Activated CD8-positive, alpha-beta memory T cell treated with anti-CD3 and anti-CD28 coated beads for 24 hours (primary cell): ENCODE measurements around the gene SORCS2.

ENCODE experiments used
- DNase-seq: peaks from one replicate; pipeline ENCODE4 v3.0.0-alpha.2; 2020

The SORCS2 gene

GRCh38 chr4:7224878-7225533, 32.7 kb downstream of the SORCS2 start:
- no peak for DNase-seq

- DNase-seq = no peak
These were observed 34.1 kb downstream of the SORCS2 start for GRCh38 chr4:7226439-7226838.

- no peak for DNase-seq
These were observed 34.7 kb downstream of the SORCS2 start for GRCh38 chr4:7227008-7227407.

- no peak for DNase-seq
These were observed 36.4 kb downstream of the SORCS2 start for GRCh38 chr4:7228734-7229133.

GRCh38 chr4:7232061-7232650, 39.8 kb downstream of the SORCS2 start:
- no peak for DNase-seq

GRCh38 chr4:7233006-7233580, 40.8 kb downstream of the SORCS2 start:
- no peak for DNase-seq

GRCh38 chr4:7233601-7234000, 41.3 kb downstream of the SORCS2 start:
- DNase-seq = no peak

GRCh38 chr4:7234355-7235029, 42.2 kb downstream of the SORCS2 start:
- no peak for DNase-seq

GRCh38 chr4:7235030-7235380, 42.7 kb downstream of the SORCS2 start:
- no peak for DNase-seq

GRCh38 chr4:7236847-7237246, 44.5 kb downstream of the SORCS2 start:
- no peak for DNase-seq

- DNase-seq = no peak
These were observed 45.5 kb downstream of the SORCS2 start for GRCh38 chr4:7237873-7238272.

GRCh38 chr4:7238300-7238960, 46.1 kb downstream of the SORCS2 start:
- DNase-seq = no peak

- DNase-seq = no peak
These were observed 46.9 kb downstream of the SORCS2 start for GRCh38 chr4:7239101-7239820.

- DNase-seq = no peak
These were observed 47.5 kb downstream of the SORCS2 start for GRCh38 chr4:7239844-7240243.

- no peak for DNase-seq
These were observed 48.0 kb downstream of the SORCS2 start for GRCh38 chr4:7240306-7240705.

GRCh38 chr4:7241597-7242125, 49.3 kb downstream of the SORCS2 start:
- no peak for DNase-seq

GRCh38 chr4:7242766-7243165, 50.4 kb downstream of the SORCS2 start:
- DNase-seq = no peak

GRCh38 chr4:7243609-7244330, 51.4 kb downstream of the SORCS2 start:
- no peak for DNase-seq

- no peak for DNase-seq
These were observed 52.0 kb downstream of the SORCS2 start for GRCh38 chr4:7244331-7244665.

GRCh38 chr4:7244751-7245320, 52.5 kb downstream of the SORCS2 start:
- no peak for DNase-seq

GRCh38 chr4:7247521-7247920, 55.2 kb downstream of the SORCS2 start:
- DNase-seq = no peak

GRCh38 chr4:7247946-7248345, 55.6 kb downstream of the SORCS2 start:
- DNase-seq = no peak
